Measurements from ENCODE around the gene FCHSD2.
A peak's percentile ranks its signal among the peaks of the same experiment; 100 is the strongest.

The FCHSD2 gene

DNA sequence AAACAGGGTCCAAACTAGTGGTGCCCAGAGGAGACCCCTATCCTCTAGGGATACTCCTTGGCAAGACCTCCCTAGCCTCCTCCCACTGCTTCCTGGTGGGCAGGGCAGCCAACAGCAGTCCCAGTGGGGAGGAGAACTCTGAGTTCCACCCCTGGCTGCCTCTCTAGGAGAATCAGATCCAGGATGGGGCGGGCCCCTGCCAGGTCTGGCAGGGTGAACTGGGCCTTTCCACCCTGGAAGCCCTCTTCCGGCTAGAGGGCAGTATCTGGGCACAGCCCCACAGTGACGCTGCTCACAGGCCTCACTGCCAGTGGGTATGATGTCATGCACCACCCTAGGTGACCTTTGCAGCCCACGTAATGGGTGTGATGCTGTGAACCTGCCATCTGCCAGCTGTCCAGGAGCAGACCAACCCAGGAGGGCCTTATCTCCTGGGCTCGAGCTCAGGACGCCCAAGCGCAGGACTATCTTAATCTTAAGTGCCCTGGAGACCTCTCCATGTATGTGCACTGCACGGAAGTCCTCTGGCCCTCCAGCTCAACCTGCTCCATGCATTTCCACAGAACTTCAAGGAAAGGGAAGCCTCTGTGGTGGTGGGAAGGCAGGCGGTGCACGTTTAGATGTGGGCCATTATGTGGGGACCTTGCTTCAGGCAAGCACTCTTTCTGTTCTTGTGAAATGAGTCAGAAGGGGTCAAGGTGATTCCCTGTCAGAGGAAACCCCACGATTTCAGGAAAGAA is 31.8 kb upstream of the FCHSD2 start (continued):
- TF ChIP-seq, protein P1, sequence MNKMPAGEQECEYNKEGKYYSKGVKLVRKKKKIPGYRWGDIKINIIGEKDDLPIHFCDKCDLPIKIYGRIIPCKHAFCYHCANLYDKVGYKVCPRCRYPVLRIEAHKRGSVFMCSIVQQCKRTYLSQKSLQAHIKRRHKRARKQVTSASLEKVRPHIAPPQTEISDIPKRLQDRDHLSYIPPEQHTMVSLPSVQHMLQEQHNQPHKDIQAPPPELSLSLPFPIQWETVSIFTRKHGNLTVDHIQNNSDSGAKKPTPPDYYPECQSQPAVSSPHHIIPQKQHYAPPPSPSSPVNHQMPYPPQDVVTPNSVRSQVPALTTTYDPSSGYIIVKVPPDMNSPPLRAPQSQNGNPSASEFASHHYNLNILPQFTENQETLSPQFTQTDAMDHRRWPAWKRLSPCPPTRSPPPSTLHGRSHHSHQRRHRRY (tag by site-specific recombination; IDR thresholded peaks at IDR 0.05): no peak
- TF ChIP-seq ZFP69B (tag by site-specific recombination; IDR thresholded peaks at IDR 0.05): no peak
- TF ChIP-seq, protein P2, sequence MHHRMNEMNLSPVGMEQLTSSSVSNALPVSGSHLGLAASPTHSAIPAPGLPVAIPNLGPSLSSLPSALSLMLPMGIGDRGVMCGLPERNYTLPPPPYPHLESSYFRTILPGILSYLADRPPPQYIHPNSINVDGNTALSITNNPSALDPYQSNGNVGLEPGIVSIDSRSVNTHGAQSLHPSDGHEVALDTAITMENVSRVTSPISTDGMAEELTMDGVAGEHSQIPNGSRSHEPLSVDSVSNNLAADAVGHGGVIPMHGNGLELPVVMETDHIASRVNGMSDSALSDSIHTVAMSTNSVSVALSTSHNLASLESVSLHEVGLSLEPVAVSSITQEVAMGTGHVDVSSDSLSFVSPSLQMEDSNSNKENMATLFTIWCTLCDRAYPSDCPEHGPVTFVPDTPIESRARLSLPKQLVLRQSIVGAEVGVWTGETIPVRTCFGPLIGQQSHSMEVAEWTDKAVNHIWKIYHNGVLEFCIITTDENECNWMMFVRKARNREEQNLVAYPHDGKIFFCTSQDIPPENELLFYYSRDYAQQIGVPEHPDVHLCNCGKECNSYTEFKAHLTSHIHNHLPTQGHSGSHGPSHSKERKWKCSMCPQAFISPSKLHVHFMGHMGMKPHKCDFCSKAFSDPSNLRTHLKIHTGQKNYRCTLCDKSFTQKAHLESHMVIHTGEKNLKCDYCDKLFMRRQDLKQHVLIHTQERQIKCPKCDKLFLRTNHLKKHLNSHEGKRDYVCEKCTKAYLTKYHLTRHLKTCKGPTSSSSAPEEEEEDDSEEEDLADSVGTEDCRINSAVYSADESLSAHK (tag by site-specific recombination; IDR thresholded peaks at IDR 0.05): no peak
- no peak for TF ChIP-seq ZNF24 (tag by site-specific recombination; IDR thresholded peaks at IDR 0.05)

DNA sequence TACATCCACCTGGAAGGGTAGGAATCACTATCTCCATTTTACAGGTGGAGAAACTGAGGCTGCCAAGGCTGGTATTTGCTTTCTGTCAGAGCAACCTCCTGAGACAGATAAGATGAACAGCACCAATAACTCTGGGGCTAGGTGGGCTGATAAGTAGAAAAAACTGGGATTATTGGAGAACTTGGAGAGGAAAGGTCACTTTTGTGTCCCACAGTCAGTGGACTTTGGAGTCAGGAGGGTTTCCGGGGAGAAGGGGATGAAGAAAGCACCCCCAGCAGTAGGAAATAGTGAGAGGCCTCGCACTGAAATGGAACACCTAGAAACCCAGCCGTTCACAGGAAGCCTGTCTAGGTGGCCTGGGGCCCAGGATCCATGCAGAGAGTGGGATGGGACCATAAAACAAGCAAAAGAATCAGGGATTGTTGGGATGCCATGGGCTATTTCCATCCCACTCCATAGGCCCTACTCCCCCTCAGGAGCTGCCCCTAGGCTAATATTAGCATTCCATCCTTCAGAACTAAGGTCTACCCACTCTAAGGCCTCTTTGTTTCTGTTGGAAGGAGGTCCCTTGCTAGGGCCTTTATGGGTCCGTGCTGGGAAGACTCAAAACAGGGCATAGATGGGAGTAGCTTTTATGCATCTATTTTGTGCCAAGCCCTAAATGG is 31.0 kb upstream of the FCHSD2 start:
- H3K4me1 ChIP-seq (ENCODE audit: control insufficient read depth, insufficient read depth, low read length): no peaks in the 10 kb centered on the region
- POLR2A ChIA-PET: no interaction called here
- no peak overlapping the region for H3K4me3 ChIP-seq (ENCODE audit: low read depth, low read length)
- H3K9me3 ChIP-seq (ENCODE audit: control insufficient read depth, insufficient read depth, low read depth, low read length): no peaks in the 10 kb centered on the region
- no peak overlapping the region for H3K27ac ChIP-seq (ENCODE audit: extremely low read depth, low read depth, low read length)
- TF ChIP-seq SP3 (tag by site-specific recombination; IDR thresholded peaks at IDR 0.05) (no peak), ZNF555 (tag by site-specific recombination; conservative IDR thresholded peaks at IDR 0.05) (no peak), TCF7L2 (IDR thresholded peaks at IDR 0.05; ENCODE audit: borderline replicate concordance, low read depth, low read length) (no peak), TRIM28 (IDR thresholded peaks at IDR 0.05; ENCODE audit: borderline replicate concordance, low read length) (no peak), EGR2 (tag by site-specific recombination; IDR thresholded peaks at IDR 0.05; ENCODE audit: low read depth) (peak; percentile 53), OSR2 (tag by site-specific recombination; IDR thresholded peaks at IDR 0.05) (no peak), ZFHX2 (tag by site-specific recombination; conservative IDR thresholded peaks at IDR 0.05) (peak; percentile 65)
- CTCF ChIA-PET: interaction anchor here (0.5 to 0.9 kb wide), 5 partner anchors 10 to 448 kb away, joined by 3 to 5 read pairs (median 4); no protein-coding TSS in a partner anchor
- no peaks in the 10 kb centered on the region for H3K36me3 ChIP-seq (ENCODE audit: control insufficient read depth in 2 of 2, insufficient read depth in 1 of 2, low read length in 2 of 2)

DNA sequence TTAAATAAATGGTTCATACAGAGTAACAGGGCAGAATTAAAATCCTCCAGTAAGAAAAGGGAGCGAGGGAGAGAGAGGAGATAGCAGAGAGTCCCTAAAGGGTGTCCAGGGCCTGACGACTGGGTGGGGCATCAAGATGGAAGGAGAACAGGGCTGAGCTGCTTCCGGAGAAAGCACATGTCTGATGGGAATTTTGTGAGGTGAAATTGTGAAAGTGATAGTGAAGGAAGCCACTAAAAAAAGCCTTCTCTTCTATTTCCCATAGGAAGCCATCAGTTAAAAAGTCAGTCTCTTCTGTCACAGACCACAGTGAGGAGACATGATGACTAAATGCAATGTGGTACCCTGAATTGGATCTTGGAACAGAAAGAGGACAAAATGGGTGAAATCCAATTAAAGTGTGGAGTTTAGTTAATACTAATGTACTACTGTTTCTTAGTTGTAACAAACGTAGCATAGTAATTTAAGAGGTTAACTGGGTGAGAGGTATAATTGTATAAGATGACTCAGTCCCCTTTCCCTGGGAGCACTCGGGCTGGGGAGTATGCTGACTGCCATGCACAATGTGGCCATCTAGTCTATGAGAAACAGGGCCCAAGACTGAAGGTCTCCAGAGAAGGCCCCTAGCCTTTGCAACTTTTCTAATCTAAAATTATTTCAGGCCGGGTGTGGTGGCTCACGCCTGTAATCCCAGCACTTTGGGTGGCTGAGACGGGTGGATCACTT is 29.5 kb upstream of the FCHSD2 start:
- CTCF ChIA-PET: no interaction called here
- H3K4me1 ChIP-seq (ENCODE audit: control insufficient read depth, insufficient read depth, low read length): no peaks in the 10 kb centered on the region
- no peaks in the 10 kb centered on the region for H3K9me3 ChIP-seq (ENCODE audit: control insufficient read depth, insufficient read depth, low read depth, low read length)
- POLR2A ChIA-PET: no interaction called here
- no peak overlapping the region for H3K4me3 ChIP-seq (ENCODE audit: low read depth, low read length)
- H3K36me3 ChIP-seq (ENCODE audit: control insufficient read depth in 2 of 2, insufficient read depth in 1 of 2, low read length in 2 of 2): no peaks in the 10 kb centered on the region
- no peak for TF ChIP-seq ZNF354C (tag by site-specific recombination; IDR thresholded peaks at IDR 0.05; ENCODE audit: borderline replicate concordance, low read depth)
- peak; percentile 36; the same call in 1 of the 2 replicates for TF ChIP-seq PRDM1 (tag by site-specific recombination; IDR thresholded peaks at IDR 0.05)
- no peak overlapping the region for H3K27ac ChIP-seq (ENCODE audit: extremely low read depth, low read depth, low read length)

DNA sequence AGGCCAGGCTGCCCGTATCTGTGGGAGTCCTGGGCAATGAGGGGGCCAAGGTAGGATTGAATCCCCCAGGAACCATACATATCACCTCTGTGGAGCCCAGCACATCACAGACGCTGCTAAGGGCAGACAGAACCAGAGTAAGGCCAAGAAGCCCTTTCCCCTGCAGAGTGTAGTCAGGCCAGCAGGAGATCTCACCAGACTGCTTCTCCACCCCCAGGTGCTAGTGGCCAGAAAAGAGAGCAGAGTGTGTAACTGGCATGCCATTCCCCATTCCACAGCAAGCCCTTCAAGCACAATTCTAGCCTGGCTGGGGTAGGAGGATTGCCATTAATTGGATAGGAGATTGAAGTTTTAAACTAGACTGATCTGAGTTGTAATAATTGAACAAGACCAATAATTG is 28.0 kb upstream of the FCHSD2 start:
- no peak overlapping the region for H3K27ac ChIP-seq (ENCODE audit: extremely low read depth, low read depth, low read length)
- no peaks in the 10 kb centered on the region for H3K9me3 ChIP-seq (ENCODE audit: control insufficient read depth, insufficient read depth, low read depth, low read length)
- POLR2A ChIA-PET: interaction anchor here (0.7 kb wide), 1 partner anchor 9 kb away, joined by 4 read pairs; no protein-coding TSS in a partner anchor
- H3K4me1 ChIP-seq (ENCODE audit: control insufficient read depth, insufficient read depth, low read length): no peaks in the 10 kb centered on the region
- no peaks in the 10 kb centered on the region for H3K36me3 ChIP-seq (ENCODE audit: control insufficient read depth in 2 of 2, insufficient read depth in 1 of 2, low read length in 2 of 2)
- no peak overlapping the region for H3K4me3 ChIP-seq (ENCODE audit: low read depth, low read length)
- CTCF ChIA-PET: interaction anchor here (1.0 kb wide), 1 partner anchor 698 kb away, joined by 3 read pairs; no protein-coding TSS in a partner anchor
- TF ChIP-seq ZNF112 (tag by site-specific recombination; IDR thresholded peaks at IDR 0.05): no peak
- TF ChIP-seq EGR2 (tag by site-specific recombination; IDR thresholded peaks at IDR 0.05; ENCODE audit: low read depth): no peak
- TF ChIP-seq ZNF394 (tag by site-specific recombination; IDR thresholded peaks at IDR 0.05; ENCODE audit: borderline replicate concordance): no peak
- TF ChIP-seq GLI2 (tag by site-specific recombination; IDR thresholded peaks at IDR 0.05; ENCODE audit: borderline replicate concordance, low read depth): no peak
- no peak for TF ChIP-seq ZNF747 (tag by site-specific recombination; IDR thresholded peaks at IDR 0.05)
- TF ChIP-seq, protein P3, sequence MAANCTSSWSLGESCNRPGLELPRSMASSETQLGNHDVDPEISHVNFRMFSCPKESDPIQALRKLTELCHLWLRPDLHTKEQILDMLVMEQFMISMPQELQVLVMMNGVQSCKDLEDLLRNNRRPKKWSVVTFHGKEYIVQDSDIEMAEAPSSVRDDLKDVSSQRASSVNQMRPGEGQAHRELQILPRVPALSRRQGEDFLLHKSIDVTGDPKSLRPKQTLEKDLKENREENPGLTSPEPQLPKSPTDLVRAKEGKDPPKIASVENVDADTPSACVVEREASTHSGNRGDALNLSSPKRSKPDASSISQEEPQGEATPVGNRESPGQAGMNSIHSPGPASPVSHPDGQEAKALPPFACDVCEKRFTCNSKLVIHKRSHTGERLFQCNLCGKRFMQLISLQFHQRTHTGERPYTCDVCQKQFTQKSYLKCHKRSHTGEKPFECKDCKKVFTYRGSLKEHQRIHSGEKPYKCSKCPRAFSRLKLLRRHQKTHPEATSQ (tag by site-specific recombination; IDR thresholded peaks at IDR 0.05): no peak
- no peak for TF ChIP-seq GLIS1 (tag by site-specific recombination; IDR thresholded peaks at IDR 0.05)
- TF ChIP-seq KLF9 (tag by site-specific recombination; IDR thresholded peaks at IDR 0.05; ENCODE audit: low read depth): no peak
- TF ChIP-seq ZNF549 (tag by site-specific recombination; IDR thresholded peaks at IDR 0.05): no peak

Data from HEK293 (cell line).